Fibroblast of upper back skin (primary cell): ENCODE measurements around the gene PPP1R9B.
A peak's percentile ranks its signal among the peaks of the same experiment; 100 is the strongest.

Experiments used
- DNase-seq: peaks from one replicate; pipeline ENCODE4 v3.0.0-alpha.2; 2013

The PPP1R9B gene

GRCh38 chr17:50150354-50151040 is at the start of gene PPP1R9B:
Gene PPP1R9B, minus strand, starts transcription at chr17:50150677. Its CDS starts 164 bp downstream, at chr17:50150513.
- no peak for DNase-seq

- DNase-seq: peak; percentile 93
Measured at GRCh38 chr17:50199803-50200456, 49.5 kb upstream of the PPP1R9B start.

GRCh38 chr17:50199211-50199802 is 48.8 kb upstream of the PPP1R9B start:
- peak; percentile 68 for DNase-seq

GRCh38 chr17:50198026-50198669 is 47.7 kb upstream of the PPP1R9B start:
- DNase-seq: peak; percentile 61

- peak; percentile 86 for DNase-seq
Measured at GRCh38 chr17:50196826-50197225, 46.3 kb upstream of the PPP1R9B start.

GRCh38 chr17:50196036-50196435 is 45.6 kb upstream of the PPP1R9B start:
- peak; percentile 29 for DNase-seq

GRCh38 chr17:50194934-50195865 is 44.7 kb upstream of the PPP1R9B start:
- DNase-seq: peak; percentile 73

GRCh38 chr17:50194140-50194933 is 43.9 kb upstream of the PPP1R9B start:
- peak; percentile 57 for DNase-seq

GRCh38 chr17:50192618-50193291 is 42.3 kb upstream of the PPP1R9B start:
- DNase-seq: peak; percentile 57

GRCh38 chr17:50192144-50192617 is 41.7 kb upstream of the PPP1R9B start:
- peak; percentile 65 for DNase-seq

- DNase-seq: peak; percentile 73
Measured at GRCh38 chr17:50191359-50192143, 41.1 kb upstream of the PPP1R9B start.

GRCh38 chr17:50190603-50191358 is 40.3 kb upstream of the PPP1R9B start:
- peak; percentile 81 for DNase-seq

GRCh38 chr17:50190293-50190602 is 39.8 kb upstream of the PPP1R9B start:
- peak; percentile 74 for DNase-seq

GRCh38 chr17:50189550-50190292 is 39.2 kb upstream of the PPP1R9B start:
- peak; percentile 77 for DNase-seq

GRCh38 chr17:50188921-50189549 is 38.6 kb upstream of the PPP1R9B start:
- DNase-seq: peak; percentile 80

GRCh38 chr17:50188531-50188920 is 38.0 kb upstream of the PPP1R9B start:
- no peak for DNase-seq

- peak; percentile 87 for DNase-seq
Measured at GRCh38 chr17:50187751-50188530, 37.5 kb upstream of the PPP1R9B start.
